ENCODE data around the gene CRY2.

DNA sequence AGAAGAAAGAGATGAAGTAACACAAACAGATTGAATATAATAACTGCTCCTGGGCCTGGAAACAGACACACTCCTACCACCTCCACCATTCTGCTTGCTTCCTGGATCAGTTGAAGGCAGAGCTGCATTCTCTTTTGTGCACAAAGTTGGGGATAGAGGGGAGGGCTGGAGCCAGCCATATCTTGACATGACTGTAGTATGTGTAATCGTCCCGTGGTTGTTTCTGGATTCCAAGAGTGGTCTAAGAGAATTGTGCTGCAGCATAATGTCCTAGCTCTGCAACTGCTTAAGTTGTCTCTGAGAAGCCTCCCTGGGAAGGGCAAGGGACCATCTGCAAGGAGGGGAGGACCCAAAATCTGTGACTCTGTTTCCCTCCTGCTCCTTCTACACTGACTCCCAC lies 3.2 kb downstream of the CRY2 start:
- no peak for TF ChIP-seq JUND (IDR thresholded peaks at IDR 0.05)
- TF ChIP-seq GATA2 (CRISPR knock-in tag; IDR thresholded peaks at IDR 0.05) = no peak
- TF ChIP-seq TAF1 (IDR thresholded peaks at IDR 0.05; ENCODE audit: borderline replicate concordance, low read depth, low read length) = no peak
- no peak for TF ChIP-seq ZBTB33 (IDR thresholded peaks at IDR 0.05; ENCODE audit: borderline replicate concordance, low read depth)
- no peak for TF ChIP-seq REST (IDR thresholded peaks at IDR 0.05; ENCODE audit: low read depth, low read length)
- no peak for TF ChIP-seq CTCF (IDR thresholded peaks at IDR 0.05)
- TF ChIP-seq RXRA (IDR thresholded peaks at IDR 0.05; ENCODE audit: borderline replicate concordance, low read depth) = no peak
- no peak for TF ChIP-seq POLR2AphosphoS5 (IDR thresholded peaks at IDR 0.05; ENCODE audit: low read depth, low read length)
- TF ChIP-seq YY1 (IDR thresholded peaks at IDR 0.05; ENCODE audit: low read depth) = no peak
- no peak for TF ChIP-seq EZH2phosphoT487 (IDR thresholded peaks at IDR 0.05; ENCODE audit: borderline replicate concordance, low read depth)
- TF ChIP-seq, protein P1, sequence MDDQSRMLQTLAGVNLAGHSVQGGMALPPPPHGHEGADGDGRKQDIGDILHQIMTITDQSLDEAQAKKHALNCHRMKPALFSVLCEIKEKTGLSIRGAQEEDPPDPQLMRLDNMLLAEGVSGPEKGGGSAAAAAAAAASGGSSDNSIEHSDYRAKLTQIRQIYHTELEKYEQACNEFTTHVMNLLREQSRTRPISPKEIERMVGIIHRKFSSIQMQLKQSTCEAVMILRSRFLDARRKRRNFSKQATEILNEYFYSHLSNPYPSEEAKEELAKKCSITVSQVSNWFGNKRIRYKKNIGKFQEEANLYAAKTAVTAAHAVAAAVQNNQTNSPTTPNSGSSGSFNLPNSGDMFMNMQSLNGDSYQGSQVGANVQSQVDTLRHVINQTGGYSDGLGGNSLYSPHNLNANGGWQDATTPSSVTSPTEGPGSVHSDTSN (IDR thresholded peaks at IDR 0.05) = no peak
- TF ChIP-seq GABPA (IDR thresholded peaks at IDR 0.05; ENCODE audit: low read depth) = no peak
- no peak for TF ChIP-seq EP300 (IDR thresholded peaks at IDR 0.05; ENCODE audit: borderline replicate concordance in 1 of 2, low read depth in 1 of 2, low read length in 1 of 2)
- TF ChIP-seq, protein P2, sequence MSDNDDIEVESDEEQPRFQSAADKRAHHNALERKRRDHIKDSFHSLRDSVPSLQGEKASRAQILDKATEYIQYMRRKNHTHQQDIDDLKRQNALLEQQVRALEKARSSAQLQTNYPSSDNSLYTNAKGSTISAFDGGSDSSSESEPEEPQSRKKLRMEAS (IDR thresholded peaks at IDR 0.05; ENCODE audit: low read depth) = no peak
